Testis (tissue), 3 donors: ENCODE measurements around the gene IP6K1. TPM values are rescaled to one million over a fixed set of nuclear protein-coding genes. Genes with fewer than 3 reads are reported as not detected.
"Not testable (repeated sequence)": the region's sequence is repeated elsewhere in the genome, so short reads cannot be mapped to it uniquely, and the experiment has no call there.

Experiments
- DNase-seq: peaks from one replicate; pipeline ENCODE4 v3.0.0-alpha.2; 2019
- H3K27ac ChIP-seq, 2 donors: fragments of 200-600 bp; sonication (generic); one replicate each; pipeline ENCODE4 v1.5.1; 2019
- H3K27me3 ChIP-seq: fragments of 200-600 bp; sonication (generic); one replicate; pipeline ENCODE4 v1.5.1; 2019
- H3K36me3 ChIP-seq: fragments of 200-600 bp; sonication (generic); one replicate; pipeline ENCODE4 v1.5.1; 2017; ENCODE audit warnings: low read depth; ENCODE audit errors: missing control alignments
- H3K4me1 ChIP-seq: fragments of 200-600 bp; sonication (generic); one replicate; pipeline ENCODE4 v1.5.1; 2019
- H3K4me3 ChIP-seq, 2 donors: fragments of 200-600 bp; sonication (generic); one replicate each; pipeline ENCODE4 v1.5.1; 2017 to 2019
- H3K9me3 ChIP-seq: fragments of 200-600 bp; sonication (generic); one replicate; pipeline ENCODE4 v1.5.1; 2017
- POLR2A ChIP-seq: fragments of 450-650 bp; IDR thresholded peaks from one replicate; pipeline ENCODE4 v1.6.1; 2017; ENCODE audit warnings: antibody characterized with exemption, mild to moderate bottlenecking, moderate library complexity
- WGBS, 2 donors: methylation state at CpG; one replicate each; pipeline ENCODE4 v1.1.5; 2018; 5-methylcytosine and 5-hydroxymethylcytosine counted together
- intact Hi-C: fragments of 100-400 bp; cut with DNase I; formaldehyde crosslinking; loops from one replicate; pipeline ENCODE4 v1.15.1; 2023; ENCODE audit warnings: low total_unique reads
- polyA plus RNA-seq: library from polyadenylated mRNA; stranded (reverse); fragments of 350-450 nt; fragmentation: Illumina TruSeq; extraction: RNeasy Lipid Tissue Mini Kit (QIAGEN cat#74804); gene quantifications from one replicate; pipeline ENCODE4 v1.2.3, GENCODE V29; 2014; ENCODE audit warnings: low read depth, low replicate concordance; ENCODE audit not compliant: insufficient read depth
- total RNA-seq, 2 donors: library from RNA; depleted of rRNA; stranded (reverse); fragments of >200 nt; gene quantifications; one replicate each; pipeline ENCODE4 v1.2.3, GENCODE V29; 2016
- TF ChIP-seq, protein P1 (sequence below), 3 experiments: fragments of 450-650 bp in 2 of 3; fragments of 200-600 bp in 1 of 3; sonication (generic) in 1 of 3; IDR thresholded peaks; one replicate each; pipeline ENCODE4 v1.5.1; 2016 to 2019; ENCODE audit warnings: antibody characterized with exemption in 3 of 3, mild to moderate bottlenecking in 2 of 3, moderate library complexity in 1 of 3

IP6K1 gene
- total and polyA plus RNA-seq, 3 donors from 2014 or later: 96.0 to 134 (median 97.4) TPM

DNA sequence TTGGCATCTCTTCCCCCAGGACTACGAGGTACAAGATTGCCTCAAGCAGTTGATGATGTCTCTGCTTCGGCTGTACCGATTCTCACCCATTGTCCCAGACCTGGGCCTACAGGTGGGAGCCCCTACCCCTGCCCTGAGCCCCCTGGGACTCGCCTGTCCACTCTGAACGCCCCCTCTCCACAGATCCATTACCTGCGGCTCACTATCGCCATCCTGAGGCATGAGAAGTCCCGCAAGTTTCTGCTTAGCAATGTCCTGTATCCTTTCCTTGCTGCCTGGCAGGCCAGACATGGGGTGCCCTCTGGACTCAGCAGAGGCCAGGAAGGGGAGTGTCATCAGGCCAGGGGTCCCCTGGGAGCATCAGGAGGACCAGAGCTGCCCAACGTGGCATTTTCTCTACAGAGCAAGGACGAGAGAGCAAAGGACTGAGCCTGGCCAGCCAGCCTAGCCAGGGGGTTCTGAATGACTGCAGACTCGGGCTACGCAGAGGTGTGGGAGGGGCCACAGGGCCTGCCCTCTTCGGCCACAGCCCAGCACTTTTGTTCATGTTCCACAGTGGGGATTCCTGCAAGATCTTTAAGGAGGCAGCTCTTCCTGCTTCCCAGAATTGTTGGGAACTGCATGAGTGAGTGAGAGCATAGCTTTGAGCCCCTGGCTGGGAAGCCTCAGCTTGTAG lies 85.8 kb downstream of the IP6K1 start:
- no peak overlapping the region for H3K27ac ChIP-seq
- no peaks in the 10 kb centered on the region for H3K27me3 ChIP-seq
- no peaks in the 10 kb centered on the region for H3K36me3 ChIP-seq
- H3K9me3 ChIP-seq: no peaks in the 10 kb centered on the region
- no peak for DNase-seq
- TF ChIP-seq POLR2A: no peak
- TF ChIP-seq, protein P1, sequence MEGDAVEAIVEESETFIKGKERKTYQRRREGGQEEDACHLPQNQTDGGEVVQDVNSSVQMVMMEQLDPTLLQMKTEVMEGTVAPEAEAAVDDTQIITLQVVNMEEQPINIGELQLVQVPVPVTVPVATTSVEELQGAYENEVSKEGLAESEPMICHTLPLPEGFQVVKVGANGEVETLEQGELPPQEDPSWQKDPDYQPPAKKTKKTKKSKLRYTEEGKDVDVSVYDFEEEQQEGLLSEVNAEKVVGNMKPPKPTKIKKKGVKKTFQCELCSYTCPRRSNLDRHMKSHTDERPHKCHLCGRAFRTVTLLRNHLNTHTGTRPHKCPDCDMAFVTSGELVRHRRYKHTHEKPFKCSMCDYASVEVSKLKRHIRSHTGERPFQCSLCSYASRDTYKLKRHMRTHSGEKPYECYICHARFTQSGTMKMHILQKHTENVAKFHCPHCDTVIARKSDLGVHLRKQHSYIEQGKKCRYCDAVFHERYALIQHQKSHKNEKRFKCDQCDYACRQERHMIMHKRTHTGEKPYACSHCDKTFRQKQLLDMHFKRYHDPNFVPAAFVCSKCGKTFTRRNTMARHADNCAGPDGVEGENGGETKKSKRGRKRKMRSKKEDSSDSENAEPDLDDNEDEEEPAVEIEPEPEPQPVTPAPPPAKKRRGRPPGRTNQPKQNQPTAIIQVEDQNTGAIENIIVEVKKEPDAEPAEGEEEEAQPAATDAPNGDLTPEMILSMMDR (IDR thresholded peaks at IDR 0.05): no peak
- intact Hi-C loops: no loop called here
- H3K4me3 ChIP-seq: no peak overlapping the region
- WGBS, 2 donors: 84% methylated on average over 10 to 13 of the region's 13 CpGs
- H3K4me1 ChIP-seq: no peaks in the 10 kb centered on the region

DNA sequence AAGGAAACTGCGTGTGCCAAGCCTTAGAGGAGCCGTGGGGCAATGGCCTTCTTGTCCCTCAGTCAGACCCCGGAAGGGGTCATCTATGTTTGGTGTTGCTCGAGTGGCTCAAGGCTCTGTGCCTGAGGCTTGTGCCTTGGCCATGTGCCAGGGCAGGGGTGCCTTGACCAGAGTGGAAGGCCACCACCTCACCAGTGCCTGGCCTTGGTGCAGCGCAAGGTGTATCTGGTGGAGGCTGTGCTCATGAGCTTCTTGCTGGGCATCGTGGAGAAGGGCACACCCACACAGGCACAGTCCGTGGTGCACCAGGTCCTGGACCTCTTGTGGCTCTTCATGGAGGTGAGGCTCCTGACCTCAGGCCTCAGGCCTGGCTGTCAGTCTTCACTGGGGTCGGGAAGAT lies 86.3 kb downstream of the IP6K1 start:
- intact Hi-C loops: no loop called here
- no peaks in the 10 kb centered on the region for H3K36me3 ChIP-seq

DNA sequence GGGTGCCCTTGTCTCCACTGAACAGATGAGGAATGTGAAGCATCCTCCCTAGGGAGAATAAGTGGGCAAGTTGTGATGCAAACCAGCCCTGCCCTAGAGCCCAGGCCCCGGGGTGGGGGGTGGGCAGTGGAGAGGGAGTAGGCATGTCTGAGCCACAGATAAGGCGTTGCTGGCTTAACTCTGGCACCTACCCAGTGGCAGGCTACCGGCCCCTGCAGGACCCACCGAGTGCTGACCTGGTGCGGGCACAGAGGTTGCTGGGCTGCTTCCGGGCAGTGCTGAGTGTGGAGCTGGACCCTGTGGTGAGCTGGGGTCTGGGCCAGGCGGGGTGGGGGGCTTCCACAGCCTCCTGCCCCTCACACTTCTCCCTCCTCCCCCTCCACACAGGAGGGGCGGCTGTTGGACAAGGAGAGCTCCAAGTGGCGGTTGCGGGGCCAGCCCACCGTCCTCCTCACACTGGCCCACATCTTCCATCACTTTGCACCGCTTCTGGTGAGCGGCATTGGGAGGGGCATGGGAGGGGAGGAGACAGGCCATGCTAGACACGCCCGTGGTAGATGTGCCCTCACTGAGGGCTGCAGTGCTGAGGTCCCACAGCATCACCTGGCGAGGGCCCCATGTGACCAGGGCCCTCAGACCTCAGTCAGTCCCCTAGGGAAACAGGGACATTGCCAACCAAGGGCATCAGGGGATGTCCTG lies 86.9 kb downstream of the IP6K1 start:
- TF ChIP-seq POLR2A: no peak
- TF ChIP-seq, protein P1 (IDR thresholded peaks at IDR 0.05): no peak
- H3K36me3 ChIP-seq: no peaks in the 10 kb centered on the region
- WGBS, 2 donors: 73 to 78% methylated on average over 7 to 16 of the region's 16 CpGs

More for the DNA sequence above, 86.3 kb downstream of the IP6K1 start:
- H3K4me1 ChIP-seq: no peaks in the 10 kb centered on the region
- H3K4me3 ChIP-seq: no peak overlapping the region
- 73 to 80% methylated on average over 5 to 8 of the region's 8 CpGs for WGBS, 2 donors
- H3K27me3 ChIP-seq: no peaks in the 10 kb centered on the region
- H3K27ac ChIP-seq: no peak overlapping the region
- DNase-seq: no peak
- H3K9me3 ChIP-seq: no peaks in the 10 kb centered on the region
- TF ChIP-seq, protein P1 (IDR thresholded peaks at IDR 0.05): no peak
- TF ChIP-seq POLR2A: no peak

DNA sequence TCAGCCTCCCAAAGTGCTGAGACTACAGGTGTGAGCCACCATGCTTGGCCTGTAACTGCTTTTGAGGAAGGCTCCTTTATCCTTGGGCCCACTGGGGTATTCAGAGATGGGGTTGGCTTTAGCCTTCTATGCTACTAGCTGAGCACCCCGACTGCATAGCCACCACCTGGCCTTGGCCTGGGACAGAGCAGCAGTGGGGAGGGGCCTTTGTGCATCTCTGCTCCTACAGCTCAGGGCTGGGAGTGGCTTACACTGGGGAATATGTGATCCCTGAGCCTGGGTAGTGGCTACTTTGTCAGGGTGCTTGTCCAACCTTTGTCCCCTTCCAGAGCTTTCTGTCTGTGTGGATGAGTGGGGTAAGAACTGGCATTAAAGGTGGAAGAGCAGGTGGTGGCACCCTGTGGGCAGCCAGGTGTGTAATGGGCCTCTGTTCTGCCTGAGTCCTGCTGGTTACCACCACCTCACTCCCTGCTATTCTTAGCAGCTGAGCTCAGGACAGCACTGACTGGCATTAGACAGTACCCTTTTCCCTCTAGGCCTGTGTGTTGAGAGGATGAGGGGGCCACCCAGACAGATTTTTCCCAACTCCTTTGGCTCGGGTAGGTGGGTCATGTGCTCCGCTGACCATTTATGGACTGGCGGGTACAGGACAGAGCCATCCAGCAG lies 90.9 kb downstream of the IP6K1 start:
- H3K27me3 ChIP-seq, H3K4me3 ChIP-seq, H3K36me3 ChIP-seq, DNase-seq, intact Hi-C loops, H3K4me1 ChIP-seq, H3K9me3 ChIP-seq, H3K27ac ChIP-seq: not testable (repeated sequence)
- 83% methylated on average over 2 to 4 of the region's 4 CpGs for WGBS, 2 donors

More for the DNA sequence above, 86.9 kb downstream of the IP6K1 start:
- no peak overlapping the region for H3K27ac ChIP-seq
- H3K4me1 ChIP-seq: no peaks in the 10 kb centered on the region
- no peaks in the 10 kb centered on the region for H3K27me3 ChIP-seq
- no peak overlapping the region for H3K4me3 ChIP-seq
- intact Hi-C loops: no loop called here
- no peak for DNase-seq
- no peaks in the 10 kb centered on the region for H3K9me3 ChIP-seq

DNA sequence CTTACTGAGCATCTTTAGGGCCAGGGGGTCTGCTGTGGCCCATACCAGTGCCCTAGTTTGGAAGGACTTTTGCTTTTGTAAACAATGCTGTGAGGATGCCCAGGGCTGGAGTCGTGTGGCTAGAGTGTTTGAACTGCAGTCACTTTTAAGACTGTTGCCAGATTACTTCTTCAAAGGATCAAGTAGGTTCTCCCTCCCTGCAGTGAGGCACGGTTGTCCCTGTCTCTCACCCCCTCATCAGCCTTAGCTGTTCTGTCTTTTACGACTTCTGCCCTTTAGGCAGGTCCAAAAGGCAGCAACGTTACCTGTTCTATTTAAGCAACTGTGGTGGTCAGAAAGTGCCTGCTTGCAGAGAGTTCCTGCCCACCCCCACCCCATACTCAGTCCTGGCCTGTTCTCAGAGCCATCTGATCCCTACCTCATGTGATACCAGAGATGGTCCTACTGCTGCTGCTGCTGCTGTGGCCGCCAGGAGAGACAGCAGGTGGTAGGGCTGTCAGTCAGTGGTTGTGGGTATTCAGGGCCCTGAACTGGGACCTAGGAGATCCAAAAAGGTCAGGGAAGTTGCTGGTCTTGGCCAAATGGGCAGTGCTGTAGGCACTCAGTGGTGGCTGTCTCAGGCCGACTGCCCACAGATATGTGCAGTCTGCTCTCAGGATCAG lies 91.8 kb downstream of the IP6K1 start:
- H3K27ac ChIP-seq, H3K4me3 ChIP-seq, H3K9me3 ChIP-seq, intact Hi-C loops, H3K27me3 ChIP-seq, H3K4me1 ChIP-seq, DNase-seq, H3K36me3 ChIP-seq: not testable (repeated sequence)
- 61 to 72% methylated on average over 5 to 6 of the region's 6 CpGs for WGBS, 2 donors

DNA sequence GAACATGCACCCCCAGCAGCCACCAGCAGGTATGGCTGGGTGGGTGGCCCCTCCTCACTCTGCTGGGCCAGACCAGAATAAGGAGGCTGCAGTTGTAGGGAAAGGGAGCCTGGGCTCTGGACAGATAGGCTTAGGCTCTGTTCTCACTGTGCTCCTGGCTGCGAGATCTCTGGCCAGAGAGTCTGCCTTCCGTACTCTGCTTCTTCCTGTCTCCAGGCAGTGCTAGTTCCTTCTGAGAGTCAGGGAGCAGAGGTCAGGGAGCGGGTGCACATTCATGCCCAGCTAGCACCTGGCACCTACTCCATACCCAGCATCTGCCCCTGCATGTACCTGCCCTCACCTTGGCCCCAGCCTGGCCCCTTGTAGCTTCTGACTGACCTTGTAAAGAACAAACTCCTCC lies 94.9 kb downstream of the IP6K1 start:
- H3K27ac ChIP-seq, H3K9me3 ChIP-seq, intact Hi-C loops, H3K36me3 ChIP-seq, DNase-seq, H3K27me3 ChIP-seq, H3K4me3 ChIP-seq: not testable (repeated sequence)
- 63 to 79% methylated on average over 3 of the region's 3 CpGs for WGBS, 2 donors
- H3K4me1 ChIP-seq: peaks cover 11% of the 10 kb centered on the region

DNA sequence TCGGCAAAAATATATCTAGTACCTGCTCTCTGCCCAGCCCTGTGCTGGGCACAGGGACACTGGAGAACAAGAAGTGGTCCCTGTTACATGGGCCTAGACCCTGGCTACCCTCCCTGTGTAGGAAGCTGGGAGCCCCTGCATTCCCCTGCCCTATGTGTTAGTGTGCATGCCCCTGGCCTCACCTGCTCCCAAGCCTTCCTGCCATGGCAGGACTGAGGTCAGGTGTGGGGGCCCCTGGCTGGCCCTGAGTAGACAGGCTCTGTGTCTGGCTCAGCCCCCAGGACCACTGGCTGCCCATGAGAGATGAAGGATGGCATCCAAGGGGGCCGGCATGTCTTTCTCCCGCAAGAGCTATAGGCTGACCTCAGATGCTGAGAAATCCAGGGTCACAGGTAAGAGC lies 95.5 kb downstream of the IP6K1 start:
- DNase-seq, H3K9me3 ChIP-seq, intact Hi-C loops, H3K27me3 ChIP-seq, H3K27ac ChIP-seq, H3K36me3 ChIP-seq, H3K4me3 ChIP-seq: not testable (repeated sequence)
- 79 to 95% methylated on average over 3 of the region's 3 CpGs for WGBS, 2 donors
- peaks cover 11% of the 10 kb centered on the region for H3K4me1 ChIP-seq

DNA sequence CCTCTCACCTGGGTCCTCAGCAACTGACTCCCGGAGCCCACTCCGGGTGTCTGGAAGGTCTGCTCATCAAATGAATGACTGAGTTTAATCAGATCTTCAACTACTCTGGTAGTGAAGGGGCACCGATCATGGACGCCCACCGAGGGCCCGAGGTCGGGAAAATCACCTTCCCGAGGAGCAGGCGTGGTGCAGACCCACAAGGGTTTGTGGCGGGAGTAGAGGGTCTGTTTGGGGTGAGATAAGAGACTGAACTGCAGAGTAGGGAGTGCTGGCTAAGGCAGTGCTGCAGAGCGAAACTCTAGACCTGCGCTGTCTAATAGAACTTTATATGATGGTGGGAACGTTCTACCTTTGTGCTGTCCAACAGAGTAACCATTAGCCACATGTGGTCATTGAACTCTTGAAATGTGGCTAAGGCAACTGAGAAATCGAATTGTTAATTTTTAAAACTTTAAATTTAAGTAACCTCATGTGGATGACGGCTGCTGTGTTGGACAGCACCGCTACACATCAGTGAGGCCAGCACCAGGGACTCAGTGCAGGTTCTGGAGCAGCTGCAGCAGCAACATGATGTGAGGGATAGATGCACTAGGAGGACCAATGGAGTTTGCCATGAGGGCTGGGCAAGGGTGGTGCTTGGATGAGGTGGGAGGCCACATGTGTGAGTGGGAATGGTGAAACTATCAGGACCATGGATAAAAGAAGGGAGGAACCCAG lies 96.3 kb downstream of the IP6K1 start:
- H3K36me3 ChIP-seq, DNase-seq, H3K9me3 ChIP-seq, H3K27me3 ChIP-seq, intact Hi-C loops: not testable (repeated sequence)
- peak overlapping the region; percentile 64 to 77 for H3K27ac ChIP-seq
- WGBS, 2 donors: 3 to 6% methylated on average over 16 of the region's 16 CpGs
- peaks cover 11% of the 10 kb centered on the region for H3K4me1 ChIP-seq
- H3K4me3 ChIP-seq: peak overlapping the region; percentile 89 to 98
